GM12878 (cell line): ENCODE measurements around the gene SLC13A3. TPM values are rescaled to one million over a fixed set of nuclear protein-coding genes. Genes with fewer than 3 reads are reported as not detected.

ENCODE experiments used
- ATAC-seq: fragments of 200-7000 bp; cut with Tn5 transposase; 3 replicates; pipeline ENCODE4 v1.9.1; 2020; ENCODE audit warnings: mild to moderate bottlenecking, moderate library complexity
- BruUV-seq: library from RNA; stranded (reverse); fragments of 400-500 nt; replicated peaks from 2 replicates; lab custom pipeline; 2021; lab: Mats Ljungman, UMichigan
- CTCF ChIA-PET: fragments of 300-600 bp; sonication (Branson Sonifier 250); formaldehyde crosslinking; extraction: SDS; loops from one replicate; lab custom pipeline; 2021; ENCODE audit warnings: inconsistent platforms; lab: Yijun Ruan, JAX
- POLR2A ChIA-PET: fragments of 350-600 bp; formaldehyde crosslinking; extraction: SDS; loops from one replicate; lab custom pipeline; 2021; ENCODE audit warnings: inconsistent platforms; lab: Charles Lee
- RAD21 ChIA-PET: fragments of 300-600 bp; sonication (Branson Sonifier 250); formaldehyde crosslinking; loops from one replicate; lab custom pipeline; 2023; ENCODE audit warnings: antibody characterized with exemption; ENCODE audit not compliant: unreplicated experiment; lab: Charles Lee
- SMC1A ChIA-PET: fragments of 300-600 bp; sonication (Branson Sonifier 250); formaldehyde crosslinking; loops from one replicate; lab custom pipeline; 2023; ENCODE audit not compliant: unreplicated experiment, uncharacterized antibody; lab: Charles Lee
- DNase-seq: peaks from one replicate; pipeline ENCODE4 v3.0.0-alpha.2; 2011; ENCODE audit warnings: low read depth, low spot score
- FAIRE-seq: peaks from 3 replicates; lab custom pipeline; 2011; peaks lifted over from hg19 to GRCh38; lab: Jason Lieb, UNC
- H2AFZ ChIP-seq: 2 replicates; pipeline ENCODE4 v1.6.0; 2011; ENCODE audit warnings: low read depth, low read length, control low read depth; ENCODE audit not compliant: control insufficient read depth
- H3K27ac ChIP-seq: 2 replicates; pipeline ENCODE4 v1.5.1; 2011; ENCODE audit warnings: control low read depth; ENCODE audit not compliant: control insufficient read depth, insufficient read depth
- H3K27me3 ChIP-seq, 2 experiments: replicated peaks in 1 of 2; 2 replicates each; pipeline versions ENCODE4 v1.6.0 to v1.6.1; 2011; ENCODE audit warnings: low read length in 1 of 2; ENCODE audit not compliant: control insufficient read depth in 2 of 2, insufficient read depth in 2 of 2
- H3K36me3 ChIP-seq, 2 experiments: 2 replicates each; pipeline ENCODE4 v1.5.1; 2011; ENCODE audit warnings: low read length in 1 of 2; ENCODE audit not compliant: control insufficient read depth in 2 of 2, insufficient read depth in 2 of 2
- H3K4me1 ChIP-seq: 2 replicates; pipeline ENCODE4 v1.6.1; 2011; ENCODE audit warnings: mild to moderate bottlenecking, low read length, moderate library complexity, mixed read lengths; ENCODE audit not compliant: control insufficient read depth, insufficient read depth
- H3K4me2 ChIP-seq: 2 replicates; pipeline ENCODE4 v1.6.0; 2011; ENCODE audit warnings: control low read depth; ENCODE audit not compliant: control insufficient read depth, insufficient read depth
- H3K4me3 ChIP-seq: fragments of 200-600 bp; sonication (generic); 2 replicates; pipeline ENCODE4 v1.5.1; 2016
- H3K79me2 ChIP-seq: 2 replicates; pipeline ENCODE4 v1.6.0; 2011; ENCODE audit warnings: low read length; ENCODE audit not compliant: control insufficient read depth, insufficient read depth
- H3K9ac ChIP-seq: 2 replicates; pipeline ENCODE4 v1.8.0; 2011; ENCODE audit warnings: low read length, control low read depth, mixed read lengths; ENCODE audit not compliant: control insufficient read depth, insufficient read depth
- H3K9me3 ChIP-seq: replicated peaks from 3 replicates; pipeline ENCODE4 v1.5.1; 2011; ENCODE audit warnings: mild to moderate bottlenecking, low read length; ENCODE audit not compliant: control insufficient read depth, insufficient read depth
- H4K20me1 ChIP-seq: 2 replicates; pipeline ENCODE4 v1.6.0; 2011; ENCODE audit not compliant: control insufficient read depth, insufficient read depth
- ATF3 ChIP-seq: IDR thresholded peaks from 2 replicates; pipeline ENCODE4 v1.6.1; 2011; ENCODE audit warnings: low read depth, mild to moderate bottlenecking, low read length, moderate library complexity, borderline replicate concordance; ENCODE audit errors: extremely low read depth
- CBFB ChIP-seq: IDR thresholded peaks from 2 replicates; pipeline ENCODE4 v1.6.1; 2016; ENCODE audit warnings: antibody characterized with exemption, low read depth
- CUX1 ChIP-seq: IDR thresholded peaks from 2 replicates; pipeline ENCODE4 v1.6.1; 2012; ENCODE audit warnings: improper control_type of control experiment, low read depth, low read length; ENCODE audit not compliant: insufficient replicate concordance
- E4F1 ChIP-seq: fragments of 450-650 bp; IDR thresholded peaks from 2 replicates; pipeline ENCODE4 v1.6.1; 2018; ENCODE audit warnings: borderline replicate concordance, mild to moderate bottlenecking; ENCODE audit not compliant: partially characterized antibody
- FOXK2 ChIP-seq: fragments of 450-650 bp; IDR thresholded peaks from 2 replicates; pipeline ENCODE4 v1.6.1; 2017; ENCODE audit warnings: mild to moderate bottlenecking, moderate library complexity
- MTA3 ChIP-seq: IDR thresholded peaks from 2 replicates; pipeline ENCODE4 v1.6.1; 2012; ENCODE audit warnings: low read length, inconsistent platforms, borderline replicate concordance
- MYB ChIP-seq: fragments of 150-350 bp; IDR thresholded peaks from 2 replicates; pipeline ENCODE4 v1.6.1; 2014; ENCODE audit warnings: mild to moderate bottlenecking, low read depth, low read length, borderline replicate concordance
- MYC ChIP-seq: IDR thresholded peaks from 2 replicates; pipeline ENCODE4 v1.6.1; 2011; ENCODE audit warnings: mild to moderate bottlenecking, low read length, moderate library complexity, inconsistent platforms; ENCODE audit not compliant: insufficient read depth, insufficient replicate concordance, insufficient read length, severe bottlenecking
- POLR2A ChIP-seq: IDR thresholded peaks from 2 replicates; pipeline ENCODE4 v1.6.1; 2011; ENCODE audit warnings: low read depth, mild to moderate bottlenecking, low read length
- POU2F2 ChIP-seq: IDR thresholded peaks from 3 replicates; pipeline ENCODE4 v1.6.1; 2011; ENCODE audit warnings: low read depth, mild to moderate bottlenecking, low read length, borderline replicate concordance
- RUNX3 ChIP-seq: IDR thresholded peaks from 2 replicates; pipeline ENCODE4 v1.6.1; 2012; ENCODE audit warnings: low read length, inconsistent platforms
- SKIL ChIP-seq: fragments of 450-650 bp; IDR thresholded peaks from 2 replicates; pipeline ENCODE4 v1.6.1; 2017; ENCODE audit warnings: mild to moderate bottlenecking, low read depth, inconsistent platforms; ENCODE audit not compliant: poor library complexity, severe bottlenecking
- SMC3 ChIP-seq: IDR thresholded peaks from 2 replicates; pipeline ENCODE4 v1.6.1; 2011; ENCODE audit warnings: low read length, improper control_type of control experiment, borderline replicate concordance
- SREBF2 ChIP-seq: IDR thresholded peaks from 2 replicates; pipeline ENCODE4 v1.6.1; 2012; ENCODE audit warnings: mild to moderate bottlenecking, low read length
- TCF3 ChIP-seq: IDR thresholded peaks from 2 replicates; pipeline ENCODE4 v1.6.1; 2012; ENCODE audit warnings: low read depth, mild to moderate bottlenecking, low read length, borderline replicate concordance; ENCODE audit not compliant: insufficient read depth
- WGBS: methylation state at CpG from one replicate; pipeline ENCODE4 v1.1.6; 2016; ENCODE audit warnings: low lambda C conversion rate; ENCODE audit not compliant: insufficient replicate concordance, insufficient coverage; ENCODE audit errors: missing lambda C conversion rate; 5-methylcytosine and 5-hydroxymethylcytosine counted together
- in situ Hi-C: fragments of 300-500 bp; cut with MboI; formaldehyde crosslinking; loops from 9 replicates; pipeline ENCODE4 v1.14.3; 2018; ENCODE audit warnings: mixed read lengths
- intact Hi-C: fragments of 100-400 bp; cut with micrococcal nuclease; formaldehyde crosslinking; loops from one replicate; pipeline ENCODE4 v1.14.2; 2022; ENCODE audit not compliant: unreplicated experiment
- polyA plus RNA-seq, 11 experiments: library from polyadenylated mRNA; depleted of rRNA in 4 of 11; unstranded in 6 of 11; stranded (reverse) in 5 of 11; fragments of >200 nt; fragmentation: Nextera tagmentation in 4 of 11; fragmentation: Illumina TruSeq in 1 of 11; extraction: Ambion mirVana in 4 of 11; extraction: Trizol in 1 of 11; gene quantifications; 1 replicate in 1 of 11; 2 replicates in 10 of 11; pipeline versions ENCODE4 v1.2.1 to v1.2.3, GENCODE V29; 2011 to 2016; ENCODE audit warnings: inconsistent platforms in 2 of 11, missing spikeins in 2 of 11, low read depth in 1 of 11
- total RNA-seq, 4 experiments: library from RNA; depleted of rRNA in 3 of 4; stranded (reverse); fragments of >200 nt in 3 of 4; fragmentation: Illumina TruSeq in 1 of 4; extraction: Trizol in 1 of 4; gene quantifications; 2 replicates each; pipeline versions ENCODE4 v1.2.1 to v1.2.3, GENCODE V29; 2013 to 2021

SLC13A3 gene
- total and polyA plus RNA-seq, 10 of the 15 experiments (the other 5 are each of a cell fraction or from before 2014, with no cell fraction given), result 0.03 to 0.76 (median 0.07) TPM; not detected in 4

GRCh38 chr20:46545827-46546138 lies 105.5 kb downstream of the SLC13A3 start:
- ChIA-PET POLR2A (no interaction called here), RAD21 (no interaction called here), SMC1A (interaction anchor here (1.6 kb wide), 1 partner anchor 135 kb away, joined by 12 read pairs; no protein-coding TSS in a partner anchor), CTCF (interaction anchor here (1.5 to 2.7 kb wide), 4 partner anchors 16 to 138 kb away, joined by 3 to 12 read pairs (median 12); no protein-coding TSS in a partner anchor)
- TF ChIP-seq ATF3 (no peak), FOXK2 (no peak), MYC (no peak), MTA3 (no peak), SMC3 (no peak), POLR2A (no peak), CBFB (no peak), MYB (no peak), CUX1 (no peak), POU2F2 (no peak), SKIL (no peak), TCF3 (no peak), RUNX3 (no peak), E4F1 (no peak), SREBF2 (no peak)
- DNase-seq, result no peak
- Histone ChIP-seq H3K4me1 (peaks cover 37% of the 10 kb centered on the region), H3K27ac (no peak overlapping the region), H3K79me2 (no peaks in the 10 kb centered on the region), H4K20me1 (no peaks in the 10 kb centered on the region), H3K27me3 (no peaks in the 10 kb centered on the region), H3K9ac (no peak overlapping the region), H3K4me2 (no peak overlapping the region; the same call in 1 of the 2 replicates), H3K9me3 (no peaks in the 10 kb centered on the region; the same call in 2 of the 3 replicates), H3K36me3 (no peaks in the 10 kb centered on the region), H3K4me3 (no peak overlapping the region), H2AFZ (no peak overlapping the region)
- no peak for FAIRE-seq
- intact Hi-C loops (no loop called here), in situ Hi-C loops (no loop called here)
- no peak for ATAC-seq
- 75% methylated on average over 9 of the region's 9 CpGs for WGBS
- no TSS peak for BruUV-seq
